Sigmoid colon (tissue), 4 donors: ENCODE measurements around the gene TIPIN.

Experiments
- EP300 ChIP-seq, 4 donors: sonication (generic); formaldehyde crosslinking; IDR thresholded peaks; one replicate each; pipeline ENCODE4 v1.6.1; 2017; ENCODE audit warnings: antibody characterized with exemption in 4 of 4
- POLR2A ChIP-seq, 2 donors: fragments of 450-650 bp; IDR thresholded peaks; one replicate each; pipeline ENCODE4 v1.6.1; 2016; ENCODE audit warnings: antibody characterized with exemption in 2 of 2, mild to moderate bottlenecking in 2 of 2, moderate library complexity in 2 of 2
- POLR2AphosphoS5 ChIP-seq, 4 donors: sonication (generic); formaldehyde crosslinking; IDR thresholded peaks; one replicate each; pipeline ENCODE4 v1.6.1; 2017; ENCODE audit warnings: antibody characterized with exemption in 4 of 4
- TF ChIP-seq, protein P1 (sequence below), 4 experiments: fragments of 450-650 bp in 3 of 4; fragments of 200-600 bp in 1 of 4; IDR thresholded peaks; one replicate each; pipeline ENCODE4 v1.5.1; 2016 to 2019; ENCODE audit warnings: antibody characterized with exemption in 4 of 4, mild to moderate bottlenecking in 3 of 4, moderate library complexity in 2 of 4

DNA sequence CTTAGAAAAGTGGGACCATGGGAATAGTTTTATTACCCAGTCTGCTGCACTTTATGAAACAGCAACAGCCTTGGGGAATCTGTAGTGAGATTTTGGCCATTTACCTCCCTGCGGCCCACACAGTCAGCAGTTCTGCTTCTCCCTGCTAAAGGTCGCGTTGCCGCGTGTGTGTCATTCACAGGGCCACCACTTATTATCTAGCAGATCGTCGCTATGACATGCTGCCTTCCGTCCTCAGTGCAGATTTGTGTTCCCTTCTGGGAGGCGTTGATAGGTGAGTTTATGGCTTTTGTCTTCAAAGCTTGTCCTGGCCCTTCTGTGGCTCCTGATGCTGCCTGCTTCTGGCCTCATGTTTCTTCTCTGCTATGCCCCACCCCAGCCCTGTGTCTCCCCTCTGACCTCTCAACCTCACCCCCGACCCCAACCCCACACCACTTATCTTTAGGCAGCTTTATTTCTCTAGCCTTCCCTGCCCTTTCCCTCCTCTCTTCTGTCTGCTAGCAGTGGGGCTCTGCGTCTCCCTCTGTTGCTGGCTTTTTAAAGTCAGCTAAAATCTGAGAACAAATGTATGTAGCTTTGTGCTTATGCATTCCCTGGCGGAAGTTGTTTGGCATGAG is 33.1 kb downstream of the TIPIN start:
- TF ChIP-seq, protein P1, sequence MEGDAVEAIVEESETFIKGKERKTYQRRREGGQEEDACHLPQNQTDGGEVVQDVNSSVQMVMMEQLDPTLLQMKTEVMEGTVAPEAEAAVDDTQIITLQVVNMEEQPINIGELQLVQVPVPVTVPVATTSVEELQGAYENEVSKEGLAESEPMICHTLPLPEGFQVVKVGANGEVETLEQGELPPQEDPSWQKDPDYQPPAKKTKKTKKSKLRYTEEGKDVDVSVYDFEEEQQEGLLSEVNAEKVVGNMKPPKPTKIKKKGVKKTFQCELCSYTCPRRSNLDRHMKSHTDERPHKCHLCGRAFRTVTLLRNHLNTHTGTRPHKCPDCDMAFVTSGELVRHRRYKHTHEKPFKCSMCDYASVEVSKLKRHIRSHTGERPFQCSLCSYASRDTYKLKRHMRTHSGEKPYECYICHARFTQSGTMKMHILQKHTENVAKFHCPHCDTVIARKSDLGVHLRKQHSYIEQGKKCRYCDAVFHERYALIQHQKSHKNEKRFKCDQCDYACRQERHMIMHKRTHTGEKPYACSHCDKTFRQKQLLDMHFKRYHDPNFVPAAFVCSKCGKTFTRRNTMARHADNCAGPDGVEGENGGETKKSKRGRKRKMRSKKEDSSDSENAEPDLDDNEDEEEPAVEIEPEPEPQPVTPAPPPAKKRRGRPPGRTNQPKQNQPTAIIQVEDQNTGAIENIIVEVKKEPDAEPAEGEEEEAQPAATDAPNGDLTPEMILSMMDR (IDR thresholded peaks at IDR 0.05) = no peak
- TF ChIP-seq POLR2A (IDR thresholded peaks at IDR 0.05) (no peak), POLR2AphosphoS5 (IDR thresholded peaks at IDR 0.05) (no peak), EP300 (IDR thresholded peaks at IDR 0.05) (no peak)
